SK-N-MC (cell line): ENCODE results near the gene PHKA2.

Experiments
- EZH2 ChIP-seq: fragments of 200-600 bp; sonication (generic); IDR thresholded peaks from one replicate; pipeline ENCODE4 v1.6.1; 2017; ENCODE audit warnings: antibody characterized with exemption
- POLR2AphosphoS5 ChIP-seq: IDR thresholded peaks from 2 replicates; pipeline ENCODE4 v1.6.1; 2012; ENCODE audit warnings: mild to moderate bottlenecking, low read depth, low read length, borderline replicate concordance

DNA sequence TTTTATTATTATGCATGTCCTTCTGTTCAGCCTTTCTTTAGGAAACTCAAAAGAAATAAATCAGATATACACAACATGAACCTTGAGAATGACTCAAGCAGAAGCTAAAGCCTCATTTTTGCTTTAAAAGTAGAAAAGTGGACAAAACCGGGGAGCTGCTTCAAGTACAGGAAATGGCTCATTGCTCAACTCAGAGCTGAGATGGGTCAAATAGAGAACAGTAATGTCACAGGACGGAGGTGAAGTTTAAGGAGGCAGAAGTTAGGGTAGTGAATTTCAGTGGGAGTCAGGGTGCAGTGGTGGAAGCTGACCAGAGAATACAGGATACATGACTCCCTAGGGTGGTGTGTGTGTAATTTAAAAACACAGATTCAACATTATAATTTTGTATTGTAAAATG is 22.2 kb downstream of the PHKA2 start:
- TF ChIP-seq EZH2 = no peak
- no peak for TF ChIP-seq POLR2AphosphoS5
